HG03039 (cell line): ENCODE data around the gene IMMP2L.
A peak's percentile ranks its signal among the peaks of the same experiment; 100 is the strongest.

ENCODE experiments used
- ATAC-seq: cut with Tn5 transposase; IDR thresholded peaks from one replicate; pipeline ENCODE4 v1.9.1; 2021; ENCODE audit warnings: mild to moderate bottlenecking, moderate library complexity; ENCODE audit not compliant: unreplicated experiment

Gene IMMP2L

GRCh38 chr7:111232249-111233084 is 329.8 kb downstream of the IMMP2L start:
- ATAC-seq: peak; percentile 82

- ATAC-seq: no peak
Measured at GRCh38 chr7:111229916-111230315, 332.4 kb downstream of the IMMP2L start.

DNA sequence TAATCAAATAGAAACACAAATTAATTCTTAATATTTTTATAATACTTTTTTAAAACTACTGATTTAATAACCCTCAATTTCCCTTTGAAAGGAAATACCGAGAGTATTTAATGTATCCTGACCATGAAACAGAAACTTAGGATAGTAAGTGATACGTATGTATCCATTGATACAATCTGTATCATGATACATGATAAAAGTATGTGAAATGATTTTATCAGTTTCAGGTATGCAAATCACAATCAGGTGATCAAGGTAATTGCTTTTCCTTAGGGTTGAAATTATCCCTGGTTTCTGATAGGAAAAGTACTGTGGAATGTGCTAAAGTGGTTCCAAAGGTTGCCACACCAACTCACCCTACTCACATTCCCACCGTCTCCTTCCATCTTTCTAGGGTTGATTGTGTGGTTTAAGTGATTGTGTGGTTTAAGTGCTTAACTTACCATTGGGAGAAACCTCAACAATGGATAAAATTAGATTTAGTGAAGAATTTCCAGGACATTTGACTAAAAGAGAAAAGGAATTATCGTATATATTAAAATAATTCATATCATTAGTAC is 333.0 kb downstream of the IMMP2L start:
- no peak for ATAC-seq

DNA sequence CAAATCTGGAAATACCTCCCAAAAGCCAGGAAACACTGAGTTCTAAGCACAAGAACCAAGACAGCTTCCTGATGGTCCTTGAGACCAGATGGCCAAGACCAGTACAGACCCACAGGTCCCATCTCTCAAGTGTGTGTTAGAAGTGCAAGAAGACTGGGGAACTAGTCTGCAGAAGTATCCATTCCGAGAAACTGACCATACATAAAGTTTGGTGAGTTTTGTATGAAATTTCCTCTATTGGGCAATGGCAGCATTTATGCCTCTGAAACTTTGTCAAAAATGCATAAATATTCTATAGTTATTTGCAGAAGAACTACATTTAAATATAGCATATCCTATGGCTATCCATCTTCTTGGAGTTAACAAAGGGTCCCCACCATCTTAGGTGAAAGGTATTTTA is 333.9 kb downstream of the IMMP2L start:
- ATAC-seq: no peak

GRCh38 chr7:111226800-111227199 is 335.5 kb downstream of the IMMP2L start:
- ATAC-seq: no peak

DNA sequence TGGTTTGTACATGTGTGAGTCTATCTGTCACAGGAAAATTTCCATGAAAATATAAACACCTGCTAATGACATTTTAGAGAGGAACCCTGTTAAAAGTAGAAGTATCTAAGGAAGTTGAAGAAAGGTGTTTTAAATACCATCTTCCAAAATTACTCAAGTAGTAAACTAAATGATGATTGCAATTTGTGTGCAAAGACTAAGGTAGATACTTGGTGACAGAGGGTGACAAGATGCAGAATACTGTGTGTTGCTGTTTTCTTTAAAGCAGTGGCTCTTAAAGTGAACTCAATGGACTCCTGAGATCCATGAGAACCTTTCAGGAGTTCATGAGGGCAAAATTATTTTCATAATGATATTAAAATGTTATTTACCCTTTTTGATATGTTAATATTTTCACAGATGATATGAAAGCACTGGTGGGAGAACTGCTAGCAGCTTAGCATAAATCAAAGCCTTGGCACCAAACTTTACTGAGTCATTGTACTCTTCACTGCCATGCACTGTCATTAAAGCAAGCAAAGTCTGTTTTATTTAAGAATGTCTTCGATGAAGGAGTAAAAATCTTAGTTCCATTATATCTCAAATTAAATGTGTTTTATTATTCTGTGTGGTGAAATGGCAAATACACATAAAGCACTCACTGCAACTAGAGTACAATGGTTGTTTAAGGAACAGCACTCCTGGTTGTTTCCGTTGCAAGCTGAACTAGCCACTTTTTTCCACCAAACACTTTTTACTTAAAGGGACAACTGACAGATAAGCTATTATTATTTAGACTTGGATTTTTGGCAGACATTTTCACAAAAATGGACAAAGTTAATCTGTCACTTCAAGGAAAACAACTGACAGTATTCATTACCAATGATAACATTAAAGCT is 337.7 kb downstream of the IMMP2L start:
- ATAC-seq: no peak

- no peak for ATAC-seq
Measured at GRCh38 chr7:111223802-111224253, 338.5 kb downstream of the IMMP2L start.

GRCh38 chr7:111215550-111215949 is 346.7 kb downstream of the IMMP2L start:
- no peak for ATAC-seq

DNA sequence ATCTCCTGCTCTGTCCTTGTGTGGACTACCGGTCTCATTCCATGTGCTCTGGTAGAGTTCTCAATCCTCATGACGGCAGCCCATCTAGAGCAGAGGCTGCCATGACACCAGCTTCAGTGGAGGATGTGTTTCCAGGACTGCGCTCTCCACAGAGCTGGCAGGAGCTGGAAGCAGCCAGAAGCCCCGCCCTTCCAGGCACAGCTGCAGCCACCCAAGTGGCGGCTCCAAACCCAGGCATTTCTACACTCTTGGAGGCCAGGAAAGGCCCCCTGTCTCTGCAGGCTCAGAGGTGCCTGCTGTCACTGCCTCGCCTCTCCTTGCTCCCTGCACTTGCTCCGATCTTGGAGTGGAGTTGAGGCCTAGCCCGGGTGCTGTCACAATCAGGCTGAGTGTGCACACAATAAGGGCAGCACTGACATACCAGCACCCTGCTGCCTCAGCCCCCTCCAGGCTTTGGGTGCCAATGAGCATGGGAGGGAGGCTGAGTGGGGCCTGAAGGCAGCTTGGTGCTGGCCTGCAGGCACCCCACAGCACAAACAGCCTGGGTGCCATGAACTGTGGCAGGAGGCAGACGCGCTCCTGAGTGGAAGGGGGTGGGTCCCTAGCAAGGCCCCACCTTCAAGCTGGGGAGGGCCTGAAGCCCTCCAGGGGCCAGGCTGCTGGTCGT is 349.3 kb downstream of the IMMP2L start:
- no peak for ATAC-seq

DNA sequence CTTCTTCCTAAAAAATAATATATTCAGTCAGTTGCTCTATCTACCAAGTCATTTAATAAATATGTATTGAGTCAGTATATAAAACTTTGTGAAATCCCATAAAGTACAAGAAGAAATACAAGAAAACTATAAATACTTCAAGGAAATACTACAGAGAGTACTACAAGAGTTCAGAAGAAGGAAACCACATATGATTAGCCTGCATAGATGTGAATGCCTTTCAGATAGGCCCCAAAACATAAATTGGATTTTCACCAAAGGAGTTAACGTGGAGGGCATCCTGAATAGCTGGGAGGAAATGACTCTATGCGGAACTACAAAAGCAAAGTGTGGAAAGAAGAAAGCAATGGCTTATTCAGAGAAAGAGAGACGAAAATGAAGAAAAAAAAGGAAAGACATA is 351.3 kb downstream of the IMMP2L start:
- no peak for ATAC-seq

DNA sequence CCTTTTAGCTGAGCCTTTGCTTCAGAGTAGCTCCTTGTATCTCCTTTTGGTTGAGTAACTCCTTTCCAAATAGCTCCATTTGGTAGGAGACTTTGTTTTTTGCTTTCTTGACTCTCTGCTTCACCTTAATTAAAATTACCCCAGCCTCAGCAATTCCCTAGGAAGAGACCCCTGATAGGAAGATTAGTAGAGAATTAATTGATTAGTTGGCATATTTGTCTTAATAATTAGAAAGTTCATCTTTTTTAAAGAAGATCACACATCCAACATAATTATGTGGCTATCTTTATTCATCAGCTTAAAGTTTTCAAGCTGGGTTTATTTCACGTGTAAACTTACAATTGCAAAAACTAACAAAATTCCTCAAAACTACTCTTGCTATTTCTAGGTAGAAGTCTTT is 352.2 kb downstream of the IMMP2L start:
- ATAC-seq: no peak

- ATAC-seq: no peak
Measured at GRCh38 chr7:111205251-111205650, 357.0 kb downstream of the IMMP2L start.

DNA sequence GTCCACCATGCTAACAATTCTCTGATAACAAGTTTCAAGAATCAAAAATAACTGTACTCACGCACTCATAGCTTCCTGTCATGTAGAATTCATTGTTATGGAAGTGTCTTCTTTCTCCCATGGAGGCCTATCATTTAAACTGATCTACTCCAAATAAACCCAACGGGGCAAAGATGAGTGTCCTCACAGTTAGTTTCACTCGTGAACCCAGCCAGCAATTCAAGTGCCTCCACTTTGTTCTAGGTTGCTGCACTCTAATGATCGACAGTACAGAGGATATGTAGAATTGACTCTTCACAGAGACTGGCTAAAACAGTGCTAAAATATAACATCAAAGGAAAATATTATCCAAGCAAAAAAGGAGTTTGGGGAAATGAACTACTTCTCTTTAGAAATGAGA is 360.0 kb downstream of the IMMP2L start:
- no peak for ATAC-seq

GRCh38 chr7:111199643-111200042 is 362.6 kb downstream of the IMMP2L start:
- no peak for ATAC-seq

DNA sequence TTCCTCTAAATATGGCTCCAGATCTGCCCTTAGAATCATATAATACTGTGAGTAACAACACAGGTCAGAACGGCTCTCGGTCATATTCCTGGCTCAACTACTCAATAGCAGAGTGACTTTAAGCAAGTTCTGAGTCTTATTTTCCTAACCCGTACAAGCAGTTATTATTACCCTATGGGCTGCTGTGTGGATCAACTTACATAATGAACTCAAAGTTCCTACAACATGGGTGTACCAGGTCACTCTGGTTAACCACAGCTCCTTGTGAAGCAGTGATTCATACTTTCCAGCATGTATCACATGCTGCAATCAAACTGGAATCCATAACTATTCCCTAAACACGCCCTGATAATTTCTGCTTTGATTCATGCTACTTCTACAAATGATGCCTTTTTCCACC is 364.0 kb downstream of the IMMP2L start:
- ATAC-seq: no peak

DNA sequence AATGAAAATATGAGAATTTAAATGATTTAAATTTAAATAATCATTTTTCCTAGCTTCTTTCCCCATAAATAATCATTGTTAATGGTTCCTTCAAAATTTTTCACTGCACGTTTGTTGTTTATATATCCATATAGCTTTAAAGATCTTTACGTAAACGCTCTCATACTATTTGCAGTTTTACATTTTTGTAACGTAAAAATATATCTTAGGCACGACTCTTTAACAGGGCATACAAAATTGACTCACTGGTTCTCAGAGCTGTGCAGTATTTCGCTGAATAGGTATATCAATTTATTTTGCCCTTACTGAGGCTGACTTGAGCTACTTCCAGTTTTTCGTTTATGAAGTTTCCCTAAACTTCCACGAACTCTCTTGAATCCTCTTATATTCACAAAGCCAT is 365.6 kb downstream of the IMMP2L start:
- ATAC-seq: no peak

DNA sequence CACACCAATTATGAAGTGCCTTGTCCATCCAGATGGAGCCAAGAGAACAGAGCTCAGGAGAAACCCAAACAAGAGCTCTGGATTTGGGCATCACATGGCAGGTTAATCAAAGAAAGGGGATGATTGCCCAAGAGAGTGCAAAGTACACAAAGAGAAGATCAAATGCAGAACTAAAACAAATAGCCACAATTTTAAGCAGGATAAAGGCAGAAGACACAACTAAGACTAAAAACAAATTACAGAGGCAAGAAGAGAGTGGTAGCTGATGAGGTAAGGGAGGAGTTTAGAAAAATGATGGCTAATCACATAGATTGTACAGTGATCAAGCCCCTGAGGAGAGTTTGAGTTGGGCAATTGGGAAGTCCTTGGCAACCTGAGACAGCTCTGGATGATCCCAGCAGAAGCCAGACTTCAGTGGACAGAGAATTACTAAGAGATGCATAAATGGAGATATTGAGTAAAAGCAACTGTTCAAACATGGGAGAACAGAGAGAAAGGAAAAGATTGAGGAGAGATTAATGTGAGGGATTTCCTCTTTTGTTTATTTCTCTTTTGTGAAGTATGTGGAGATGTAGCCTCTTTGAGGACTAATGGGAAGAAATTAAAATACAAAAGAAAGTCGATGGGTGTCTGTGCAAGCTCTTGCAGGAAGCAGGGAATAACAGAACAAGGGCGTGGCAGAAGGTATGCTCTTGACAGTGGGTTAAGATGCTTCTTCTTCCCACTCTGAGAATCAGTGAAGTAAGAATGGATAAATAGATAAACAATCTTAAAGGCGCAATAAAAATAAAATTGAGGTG is 369.5 kb downstream of the IMMP2L start:
- ATAC-seq: no peak

DNA sequence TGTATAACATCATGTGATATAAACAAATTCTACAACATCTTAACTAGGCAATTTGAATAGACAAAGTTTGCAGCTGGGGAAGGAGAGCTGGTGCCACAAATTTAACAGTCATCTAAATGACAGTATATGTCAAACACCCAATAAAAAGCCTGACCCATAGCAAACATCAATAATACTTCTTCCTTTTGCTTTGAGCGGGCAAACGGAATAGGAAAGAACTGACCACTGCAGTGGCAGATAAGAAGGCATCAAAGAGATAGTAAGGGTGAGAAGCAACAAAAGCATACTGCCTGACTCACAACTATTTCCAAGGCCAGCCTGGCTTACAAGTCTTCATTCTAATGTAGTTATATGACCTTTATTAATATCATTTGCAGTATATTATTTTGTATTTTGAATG is 371.5 kb downstream of the IMMP2L start:
- no peak for ATAC-seq

DNA sequence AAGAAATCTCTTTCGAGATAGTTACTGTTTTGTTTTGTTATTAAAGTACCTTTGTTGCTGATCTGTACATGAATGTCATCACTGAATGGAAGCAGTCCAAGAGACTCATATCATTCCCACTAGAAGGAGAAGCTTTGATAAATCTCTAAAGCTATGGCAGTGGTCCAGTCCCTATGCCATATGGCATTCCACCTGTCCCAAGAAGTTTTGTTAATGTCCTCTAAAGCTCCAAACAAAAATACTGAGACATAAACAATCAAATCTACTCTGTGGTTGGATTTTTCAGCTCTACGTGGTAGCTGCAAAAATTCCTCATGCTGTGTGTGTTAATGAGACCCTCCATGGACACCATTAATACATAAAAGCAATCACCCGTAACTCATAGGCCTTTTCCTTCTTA is 377.3 kb downstream of the IMMP2L start:
- no peak for ATAC-seq

DNA sequence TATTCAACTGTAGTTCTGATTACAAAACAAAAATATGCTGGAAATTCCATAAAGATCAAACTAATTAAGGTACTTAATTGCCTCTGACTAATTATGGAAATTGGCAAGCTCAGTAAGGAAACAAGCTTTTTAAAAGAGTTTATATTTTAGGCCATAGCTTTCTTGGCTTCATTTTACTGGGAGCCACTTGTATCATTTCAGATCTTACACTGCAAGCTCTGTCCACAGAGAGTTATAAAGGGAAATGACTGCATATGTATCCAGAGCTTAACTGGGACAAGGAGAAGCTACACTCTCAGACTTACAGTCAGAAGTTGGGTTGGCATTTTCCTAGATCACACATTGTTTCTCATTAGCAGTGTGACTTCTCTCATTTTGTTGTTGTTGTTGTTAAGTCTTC is 379.0 kb downstream of the IMMP2L start:
- ATAC-seq: no peak
